H1 (cell line): ENCODE data around the gene LGR4.

Experiments
- CBX5 ChIP-seq: fragments of 300-800, 300-1000 bp; sonication (generic); IDR thresholded peaks from 2 replicates; pipeline ENCODE4 v1.7.1; 2016; ENCODE audit warnings: antibody characterized with exemption, low read length, low read depth
- EP300 ChIP-seq, 2 experiments: IDR thresholded peaks; 1 replicate in 1 of 2; 2 replicates in 1 of 2; pipeline ENCODE4 v1.6.1; 2011 to 2012; ENCODE audit warnings: low read depth in 2 of 2, low read length in 2 of 2, mild to moderate bottlenecking in 2 of 2, borderline replicate concordance in 1 of 2, inconsistent platforms in 1 of 2, moderate library complexity in 1 of 2
- KDM1A ChIP-seq: fragments of 200-600, 300-600 bp; sonication (generic); IDR thresholded peaks from 2 replicates; pipeline ENCODE4 v1.7.1; 2016; ENCODE audit warnings: mild to moderate bottlenecking, low read length, borderline replicate concordance
- POLR2A ChIP-seq, 2 experiments: IDR thresholded peaks; 1 replicate in 1 of 2; 2 replicates in 1 of 2; pipeline ENCODE4 v1.6.1; 2011; ENCODE audit warnings: low read depth in 2 of 2, low read length in 2 of 2, mild to moderate bottlenecking in 2 of 2; ENCODE audit errors: control extremely low read depth in 1 of 2
- SRF ChIP-seq: IDR thresholded peaks from 2 replicates; pipeline ENCODE4 v1.6.1; 2011; ENCODE audit warnings: mild to moderate bottlenecking, low read depth, low read length, moderate library complexity
- TAF1 ChIP-seq: IDR thresholded peaks from 2 replicates; pipeline ENCODE4 v1.6.1; 2011; ENCODE audit warnings: mild to moderate bottlenecking, low read depth, low read length
- TF ChIP-seq, protein P1 (sequence below), 3 experiments: IDR thresholded peaks; 1 replicate in 2 of 3; 2 replicates in 1 of 3; pipeline versions ENCODE4 v1.5.1 to v1.6.1; 2011; ENCODE audit warnings: low read length in 3 of 3, mild to moderate bottlenecking in 3 of 3, inconsistent platforms in 2 of 3, low read depth in 1 of 3, moderate library complexity in 1 of 3; ENCODE audit not compliant: insufficient read depth in 1 of 3; ENCODE audit errors: control extremely low read depth in 1 of 3
- TF ChIP-seq, protein P2 (sequence below): IDR thresholded peaks from 2 replicates; pipeline ENCODE4 v1.6.1; 2012; ENCODE audit warnings: inconsistent platforms

DNA sequence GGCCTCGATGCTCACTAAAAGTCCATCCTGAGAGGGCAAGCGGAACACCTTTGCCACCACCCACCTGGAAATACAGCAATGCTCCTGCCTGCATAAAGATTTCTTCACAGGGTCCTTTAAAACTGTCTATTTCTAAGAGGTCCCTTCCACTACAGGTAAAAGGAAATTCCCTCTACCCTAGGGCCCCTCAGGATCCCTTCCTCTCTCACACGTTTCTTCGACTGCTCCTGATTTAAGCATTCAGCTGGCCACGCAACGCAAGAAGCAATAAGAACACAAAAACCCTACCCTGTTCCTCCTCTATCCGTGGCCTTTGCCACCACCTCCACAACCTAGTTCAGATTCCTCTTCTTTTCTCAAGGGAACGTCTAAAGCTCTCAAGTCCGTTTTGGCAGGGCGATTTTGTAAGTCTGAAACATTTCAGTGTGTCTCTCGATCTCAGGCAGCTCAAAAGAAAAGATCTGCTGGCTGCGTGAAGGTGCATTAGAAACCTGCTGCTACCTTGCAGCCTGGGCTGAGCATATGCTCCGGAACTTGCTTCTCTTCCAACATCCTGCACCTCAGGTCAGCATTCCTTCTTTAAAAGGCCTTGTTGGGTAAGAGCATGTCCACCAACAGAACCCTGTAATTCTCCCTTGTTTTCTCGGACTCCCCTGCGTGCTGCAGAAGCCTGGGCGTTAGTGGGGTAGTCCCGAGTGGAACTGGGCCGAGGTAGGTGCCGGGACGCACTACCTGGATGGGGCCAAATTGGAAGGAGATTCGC, 1.6 kb downstream of the LGR4 start:
- TF ChIP-seq, protein P1, sequence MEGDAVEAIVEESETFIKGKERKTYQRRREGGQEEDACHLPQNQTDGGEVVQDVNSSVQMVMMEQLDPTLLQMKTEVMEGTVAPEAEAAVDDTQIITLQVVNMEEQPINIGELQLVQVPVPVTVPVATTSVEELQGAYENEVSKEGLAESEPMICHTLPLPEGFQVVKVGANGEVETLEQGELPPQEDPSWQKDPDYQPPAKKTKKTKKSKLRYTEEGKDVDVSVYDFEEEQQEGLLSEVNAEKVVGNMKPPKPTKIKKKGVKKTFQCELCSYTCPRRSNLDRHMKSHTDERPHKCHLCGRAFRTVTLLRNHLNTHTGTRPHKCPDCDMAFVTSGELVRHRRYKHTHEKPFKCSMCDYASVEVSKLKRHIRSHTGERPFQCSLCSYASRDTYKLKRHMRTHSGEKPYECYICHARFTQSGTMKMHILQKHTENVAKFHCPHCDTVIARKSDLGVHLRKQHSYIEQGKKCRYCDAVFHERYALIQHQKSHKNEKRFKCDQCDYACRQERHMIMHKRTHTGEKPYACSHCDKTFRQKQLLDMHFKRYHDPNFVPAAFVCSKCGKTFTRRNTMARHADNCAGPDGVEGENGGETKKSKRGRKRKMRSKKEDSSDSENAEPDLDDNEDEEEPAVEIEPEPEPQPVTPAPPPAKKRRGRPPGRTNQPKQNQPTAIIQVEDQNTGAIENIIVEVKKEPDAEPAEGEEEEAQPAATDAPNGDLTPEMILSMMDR (IDR thresholded peaks at IDR 0.05; ENCODE audit: control extremely low read depth in 1 of 3, insufficient read depth in 1 of 3, low read depth in 1 of 3, low read length in 3 of 3): no peak
- no peak for TF ChIP-seq KDM1A
- 0 out of 2 replicates have a peak, but pooled peaks have one; percentile 19 for TF ChIP-seq TAF1
- no peak for TF ChIP-seq POLR2A (IDR thresholded peaks at IDR 0.05; ENCODE audit: control extremely low read depth in 1 of 2, low read depth in 2 of 2, low read length in 2 of 2)
- no peak for TF ChIP-seq SRF
- TF ChIP-seq EP300 (IDR thresholded peaks at IDR 0.05; ENCODE audit: borderline replicate concordance in 1 of 2, low read depth in 2 of 2, low read length in 2 of 2): no peak
- TF ChIP-seq, protein P2, sequence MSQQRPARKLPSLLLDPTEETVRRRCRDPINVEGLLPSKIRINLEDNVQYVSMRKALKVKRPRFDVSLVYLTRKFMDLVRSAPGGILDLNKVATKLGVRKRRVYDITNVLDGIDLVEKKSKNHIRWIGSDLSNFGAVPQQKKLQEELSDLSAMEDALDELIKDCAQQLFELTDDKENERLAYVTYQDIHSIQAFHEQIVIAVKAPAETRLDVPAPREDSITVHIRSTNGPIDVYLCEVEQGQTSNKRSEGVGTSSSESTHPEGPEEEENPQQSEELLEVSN: no peak
- no peak for TF ChIP-seq CBX5
